ENCODE data around the gene UGT1A9.

GRCh38 chr2:233793465-233794127, 121.9 kb downstream of the UGT1A9 start:
- no peak for TF ChIP-seq CTCF (conservative IDR thresholded peaks at IDR 0.05 in 1 of 2, IDR thresholded peaks at IDR 0.05 in 1 of 2; ENCODE audit: low read depth in 1 of 2, low read length in 2 of 2)
- TF ChIP-seq EZH2 (IDR thresholded peaks at IDR 0.05; ENCODE audit: low read length, missing control alignments), result no peak

Measured in fibroblast of lung (primary cell).